GM12892 (cell line): ENCODE measurements around the gene NCOA1.

Source experiments
- POLR2A ChIP-seq: IDR thresholded peaks from 2 replicates; pipeline ENCODE4 v1.6.1; 2011; ENCODE audit warnings: low read depth, low read length, control low read depth
- POLR2AphosphoS5 ChIP-seq: IDR thresholded peaks from 2 replicates; pipeline ENCODE4 v1.6.1; 2011; ENCODE audit warnings: low read depth, low read length, control low read depth
- TAF1 ChIP-seq: IDR thresholded peaks from 2 replicates; pipeline ENCODE4 v1.6.1; 2011; ENCODE audit warnings: low read depth, mild to moderate bottlenecking, control low read depth, low read length, borderline replicate concordance

DNA sequence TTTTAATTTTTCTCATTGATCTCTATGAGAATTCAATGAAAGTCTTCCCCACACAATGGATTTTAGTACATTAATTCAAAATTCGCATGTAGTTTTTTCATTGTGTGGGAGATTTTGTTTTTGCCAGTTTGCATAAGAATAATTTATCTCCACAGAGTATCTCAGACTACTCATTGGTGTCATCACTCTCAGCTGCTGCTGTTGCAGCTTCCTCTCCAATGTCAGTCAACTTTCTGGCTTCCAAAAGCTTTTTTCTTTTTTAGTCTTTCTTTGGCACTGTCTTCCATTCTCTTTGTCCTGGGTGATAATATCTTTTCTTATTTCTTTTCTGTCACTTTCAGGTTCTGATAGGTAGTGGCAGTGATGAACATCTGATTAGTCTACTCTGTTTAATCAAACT lies 251.7 kb downstream of the NCOA1 start:
- TF ChIP-seq POLR2AphosphoS5, result no peak
- no peak for TF ChIP-seq POLR2A
- no peak for TF ChIP-seq TAF1
